ENCODE data around the gene CERS6. TPM values are rescaled to one million over a fixed set of nuclear protein-coding genes. Genes with fewer than 3 reads are reported as not detected.

CERS6 gene
- total and polyA plus RNA-seq, 4 donors: 4.2 to 20.4 (median 10.1) TPM

DNA sequence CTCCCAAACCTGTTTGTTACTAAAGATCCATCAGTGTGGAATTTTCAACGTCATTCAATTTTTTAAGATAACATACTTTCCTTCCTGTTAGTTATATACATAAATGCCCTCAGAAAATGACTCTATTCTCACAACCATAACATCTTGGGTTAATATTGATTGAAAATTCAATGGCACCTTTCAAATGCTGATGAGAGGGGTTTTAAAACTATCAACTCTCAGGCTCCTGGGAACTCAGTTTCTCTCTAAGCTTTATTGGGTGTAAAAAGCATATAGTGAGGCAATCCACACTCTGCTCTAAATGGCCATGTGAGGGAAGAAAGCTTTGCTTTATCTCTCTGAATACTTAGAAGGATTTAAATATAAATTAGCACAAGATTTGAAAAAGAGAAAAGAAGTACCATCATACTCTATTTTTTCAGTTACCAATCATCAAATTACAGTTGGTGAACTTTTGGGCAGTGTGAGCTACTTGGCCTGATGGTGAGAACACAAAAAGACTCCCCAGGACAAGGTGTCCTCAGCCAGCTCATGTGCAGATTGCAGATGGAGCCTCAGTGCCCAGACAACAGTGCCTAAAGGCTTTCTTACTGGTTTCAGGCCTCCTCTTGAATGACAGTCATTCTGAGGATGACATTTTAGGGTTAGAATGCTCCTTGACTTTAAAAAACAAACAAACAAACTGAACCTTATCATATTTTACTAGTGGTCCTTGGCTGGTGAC, 24.6 kb upstream of the CERS6 start:
- H3K36me3 ChIP-seq (ENCODE audit: control insufficient read depth in 4 of 4, insufficient read depth in 3 of 4, low read depth in 1 of 4, low read length in 3 of 4): no peaks in the 10 kb centered on the region
- H3K27me3 ChIP-seq (ENCODE audit: control insufficient read depth in 4 of 4, insufficient read depth in 4 of 4, low read length in 3 of 4): no peaks in the 10 kb centered on the region
- H3K9me3 ChIP-seq (ENCODE audit: control insufficient read depth in 4 of 4, low read length in 3 of 4): no peaks in the 10 kb centered on the region
- H3K27ac ChIP-seq (ENCODE audit: low read depth in 1 of 2, low read length in 2 of 2): no peak overlapping the region
- DNase-seq (ENCODE audit: low spot score): no peak
- WGBS: 86% methylated on average over 1 of the region's 1 CpG
- H3K9ac ChIP-seq (ENCODE audit: low read depth in 1 of 2, low read length in 2 of 2): no peak overlapping the region
- TF ChIP-seq FOXA2 (IDR thresholded peaks at IDR 0.05) (no peak), JUND (IDR thresholded peaks at IDR 0.05) (no peak)
- TF ChIP-seq, protein P1, sequence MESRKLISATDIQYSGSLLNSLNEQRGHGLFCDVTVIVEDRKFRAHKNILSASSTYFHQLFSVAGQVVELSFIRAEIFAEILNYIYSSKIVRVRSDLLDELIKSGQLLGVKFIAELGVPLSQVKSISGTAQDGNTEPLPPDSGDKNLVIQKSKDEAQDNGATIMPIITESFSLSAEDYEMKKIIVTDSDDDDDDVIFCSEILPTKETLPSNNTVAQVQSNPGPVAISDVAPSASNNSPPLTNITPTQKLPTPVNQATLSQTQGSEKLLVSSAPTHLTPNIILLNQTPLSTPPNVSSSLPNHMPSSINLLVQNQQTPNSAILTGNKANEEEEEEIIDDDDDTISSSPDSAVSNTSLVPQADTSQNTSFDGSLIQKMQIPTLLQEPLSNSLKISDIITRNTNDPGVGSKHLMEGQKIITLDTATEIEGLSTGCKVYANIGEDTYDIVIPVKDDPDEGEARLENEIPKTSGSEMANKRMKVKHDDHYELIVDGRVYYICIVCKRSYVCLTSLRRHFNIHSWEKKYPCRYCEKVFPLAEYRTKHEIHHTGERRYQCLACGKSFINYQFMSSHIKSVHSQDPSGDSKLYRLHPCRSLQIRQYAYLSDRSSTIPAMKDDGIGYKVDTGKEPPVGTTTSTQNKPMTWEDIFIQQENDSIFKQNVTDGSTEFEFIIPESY (IDR thresholded peaks at IDR 0.05): no peak
- H3K4me1 ChIP-seq (ENCODE audit: control insufficient read depth in 4 of 4, insufficient read depth in 4 of 4, low read length in 3 of 4): no peaks in the 10 kb centered on the region
- no peak overlapping the region for H3K4me3 ChIP-seq (ENCODE audit: low read depth in 1 of 3, low read length in 3 of 3)

DNA sequence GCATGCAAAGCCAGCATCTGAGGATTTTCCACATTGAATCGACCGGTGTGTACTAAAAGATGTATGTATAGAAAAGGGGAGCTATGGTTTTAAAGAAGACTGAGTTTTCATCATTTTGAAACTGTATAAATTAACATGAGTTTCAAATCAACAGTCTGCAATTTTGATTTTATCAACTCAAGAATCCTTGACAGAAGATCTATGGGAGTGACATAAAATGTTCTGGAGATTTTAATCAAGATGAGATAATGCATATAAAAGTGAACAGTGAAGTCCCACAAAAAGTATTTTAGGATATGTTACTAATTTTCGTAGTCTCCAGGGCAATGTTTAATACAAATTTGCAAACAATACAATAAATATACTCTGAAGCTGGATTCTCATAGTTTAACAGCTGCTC, 24.0 kb upstream of the CERS6 start:
- 91% methylated on average over 3 of the region's 3 CpGs for WGBS
- no peaks in the 10 kb centered on the region for H3K9me3 ChIP-seq (ENCODE audit: control insufficient read depth in 4 of 4, low read length in 3 of 4)
- no peaks in the 10 kb centered on the region for H3K27me3 ChIP-seq (ENCODE audit: control insufficient read depth in 4 of 4, insufficient read depth in 4 of 4, low read length in 3 of 4)
- DNase-seq (ENCODE audit: low spot score): no peak
- no peaks in the 10 kb centered on the region for H3K4me1 ChIP-seq (ENCODE audit: control insufficient read depth in 4 of 4, insufficient read depth in 4 of 4, low read length in 3 of 4)
- no peak overlapping the region for H3K9ac ChIP-seq (ENCODE audit: low read depth in 1 of 2, low read length in 2 of 2)
- TF ChIP-seq RAD21 (IDR thresholded peaks at IDR 0.05): no peak
- TF ChIP-seq NR2F2 (IDR thresholded peaks at IDR 0.05): no peak
- no peak for TF ChIP-seq SP1 (IDR thresholded peaks at IDR 0.05)
- TF ChIP-seq JUND (IDR thresholded peaks at IDR 0.05): no peak
- no peak for TF ChIP-seq FOXA2 (IDR thresholded peaks at IDR 0.05)
- TF ChIP-seq RXRA (IDR thresholded peaks at IDR 0.05): no peak
- TF ChIP-seq HNF4G (IDR thresholded peaks at IDR 0.05): no peak
- TF ChIP-seq, protein P2, sequence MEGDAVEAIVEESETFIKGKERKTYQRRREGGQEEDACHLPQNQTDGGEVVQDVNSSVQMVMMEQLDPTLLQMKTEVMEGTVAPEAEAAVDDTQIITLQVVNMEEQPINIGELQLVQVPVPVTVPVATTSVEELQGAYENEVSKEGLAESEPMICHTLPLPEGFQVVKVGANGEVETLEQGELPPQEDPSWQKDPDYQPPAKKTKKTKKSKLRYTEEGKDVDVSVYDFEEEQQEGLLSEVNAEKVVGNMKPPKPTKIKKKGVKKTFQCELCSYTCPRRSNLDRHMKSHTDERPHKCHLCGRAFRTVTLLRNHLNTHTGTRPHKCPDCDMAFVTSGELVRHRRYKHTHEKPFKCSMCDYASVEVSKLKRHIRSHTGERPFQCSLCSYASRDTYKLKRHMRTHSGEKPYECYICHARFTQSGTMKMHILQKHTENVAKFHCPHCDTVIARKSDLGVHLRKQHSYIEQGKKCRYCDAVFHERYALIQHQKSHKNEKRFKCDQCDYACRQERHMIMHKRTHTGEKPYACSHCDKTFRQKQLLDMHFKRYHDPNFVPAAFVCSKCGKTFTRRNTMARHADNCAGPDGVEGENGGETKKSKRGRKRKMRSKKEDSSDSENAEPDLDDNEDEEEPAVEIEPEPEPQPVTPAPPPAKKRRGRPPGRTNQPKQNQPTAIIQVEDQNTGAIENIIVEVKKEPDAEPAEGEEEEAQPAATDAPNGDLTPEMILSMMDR (IDR thresholded peaks at IDR 0.05; ENCODE audit: low read depth, low read length, missing input control): no peak
- no peak for TF ChIP-seq TAF1 (conservative IDR thresholded peaks at IDR 0.05)
- no peak for TF ChIP-seq HNF4A (conservative IDR thresholded peaks at IDR 0.05)
- no peak for TF ChIP-seq EGR1 (IDR thresholded peaks at IDR 0.05; ENCODE audit: low read depth in 2 of 2)
- no peaks in the 10 kb centered on the region for H3K36me3 ChIP-seq (ENCODE audit: control insufficient read depth in 4 of 4, insufficient read depth in 3 of 4, low read depth in 1 of 4, low read length in 3 of 4)
- H3K27ac ChIP-seq (ENCODE audit: low read depth in 1 of 2, low read length in 2 of 2): no peak overlapping the region
- no peak overlapping the region for H3K4me3 ChIP-seq (ENCODE audit: low read depth in 1 of 3, low read length in 3 of 3)

DNA sequence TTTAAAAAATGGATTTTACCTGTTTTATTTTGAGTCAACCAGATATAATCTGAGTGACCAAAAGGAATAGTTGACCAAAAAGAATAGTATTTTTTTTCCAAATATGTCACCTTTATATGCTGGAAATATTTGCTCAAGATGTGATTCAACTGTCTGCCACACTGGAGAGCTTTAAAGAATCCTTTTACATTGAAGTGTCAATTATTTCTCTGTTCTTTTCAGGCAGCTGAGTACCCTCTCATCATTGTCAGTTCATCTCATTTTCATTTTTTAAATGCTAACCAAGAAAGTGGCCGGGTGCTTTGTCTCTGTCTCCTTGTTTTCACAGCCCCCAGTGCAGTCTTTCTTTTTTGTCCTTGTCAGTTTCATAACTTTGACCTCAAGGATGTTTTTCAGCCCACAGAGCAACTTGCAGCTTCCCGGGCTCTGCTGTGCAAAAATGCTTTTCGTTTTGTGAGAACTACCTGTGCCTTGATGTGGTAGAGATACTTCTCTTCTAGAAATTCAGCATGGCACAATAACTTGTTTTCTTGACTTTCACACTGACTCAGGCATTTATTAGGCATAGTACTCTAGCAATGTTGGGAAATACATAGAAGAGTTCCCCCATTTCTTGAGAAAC, 23.4 kb upstream of the CERS6 start:
- Histone ChIP-seq H3K4me3 (ENCODE audit: low read depth in 1 of 3, low read length in 3 of 3) (no peak overlapping the region), H3K4me1 (ENCODE audit: control insufficient read depth in 4 of 4, insufficient read depth in 4 of 4, low read length in 3 of 4) (no peaks in the 10 kb centered on the region)
- 77% methylated on average over 3 of the region's 3 CpGs for WGBS

More for the DNA sequence above, 23.4 kb upstream of the CERS6 start:
- TF ChIP-seq EGR1 (IDR thresholded peaks at IDR 0.05; ENCODE audit: low read depth in 2 of 2): no peak
- TF ChIP-seq, protein P3, sequence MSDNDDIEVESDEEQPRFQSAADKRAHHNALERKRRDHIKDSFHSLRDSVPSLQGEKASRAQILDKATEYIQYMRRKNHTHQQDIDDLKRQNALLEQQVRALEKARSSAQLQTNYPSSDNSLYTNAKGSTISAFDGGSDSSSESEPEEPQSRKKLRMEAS (IDR thresholded peaks at IDR 0.05): no peak
- no peak for TF ChIP-seq FOXA1 (IDR thresholded peaks at IDR 0.05)
- no peak for TF ChIP-seq GABPA (IDR thresholded peaks at IDR 0.05 in 1 of 2, conservative IDR thresholded peaks at IDR 0.05 in 1 of 2)
- no peak for TF ChIP-seq TAF1 (conservative IDR thresholded peaks at IDR 0.05)
- TF ChIP-seq, protein P1 (IDR thresholded peaks at IDR 0.05): no peak
- TF ChIP-seq, protein P4, sequence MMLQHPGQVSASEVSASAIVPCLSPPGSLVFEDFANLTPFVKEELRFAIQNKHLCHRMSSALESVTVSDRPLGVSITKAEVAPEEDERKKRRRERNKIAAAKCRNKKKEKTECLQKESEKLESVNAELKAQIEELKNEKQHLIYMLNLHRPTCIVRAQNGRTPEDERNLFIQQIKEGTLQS (IDR thresholded peaks at IDR 0.05): no peak
- TF ChIP-seq RXRA (IDR thresholded peaks at IDR 0.05): no peak
- no peak for TF ChIP-seq HNF4A (conservative IDR thresholded peaks at IDR 0.05)
- no peak for TF ChIP-seq RAD21 (IDR thresholded peaks at IDR 0.05)
- no peak for TF ChIP-seq NR2F2 (IDR thresholded peaks at IDR 0.05)
- no peak for TF ChIP-seq HNF4G (IDR thresholded peaks at IDR 0.05)
- no peak for TF ChIP-seq JUND (IDR thresholded peaks at IDR 0.05)
- no peak for TF ChIP-seq YY1 (IDR thresholded peaks at IDR 0.05)
- no peaks in the 10 kb centered on the region for H3K9me3 ChIP-seq (ENCODE audit: control insufficient read depth in 4 of 4, low read length in 3 of 4)
- no peak for DNase-seq (ENCODE audit: low spot score)
- H3K27ac ChIP-seq (ENCODE audit: low read depth in 1 of 2, low read length in 2 of 2): no peak overlapping the region
- no peak overlapping the region for H3K9ac ChIP-seq (ENCODE audit: low read depth in 1 of 2, low read length in 2 of 2)
- H3K27me3 ChIP-seq (ENCODE audit: control insufficient read depth in 4 of 4, insufficient read depth in 4 of 4, low read length in 3 of 4): no peaks in the 10 kb centered on the region
- no peaks in the 10 kb centered on the region for H3K36me3 ChIP-seq (ENCODE audit: control insufficient read depth in 4 of 4, insufficient read depth in 3 of 4, low read depth in 1 of 4, low read length in 3 of 4)

Measured in liver (tissue), 9 donors.